GM12865 (cell line): Measurements from ENCODE around the gene STX17.

Experiments used
- DNase-seq: peaks from one replicate; pipeline ENCODE4 v3.0.0; 2010; ENCODE audit warnings: low read depth
- H3K4me3 ChIP-seq: 2 replicates; pipeline ENCODE4 v1.5.1; 2011; ENCODE audit warnings: mild to moderate bottlenecking, low read depth, low read length, control low read depth
- CTCF ChIP-seq: IDR thresholded peaks from 2 replicates; pipeline ENCODE4 v1.5.1; 2011; ENCODE audit warnings: low read length, control low read depth, low read depth, inconsistent platforms; ENCODE audit not compliant: insufficient read depth; ENCODE audit errors: missing control alignments

The STX17 gene

GRCh38 chr9:99878651-99879050 is 27.8 kb upstream of the STX17 start:
- no peak for DNase-seq
- no peak for TF ChIP-seq CTCF
- H3K4me3 ChIP-seq, result no peak overlapping the region

DNA sequence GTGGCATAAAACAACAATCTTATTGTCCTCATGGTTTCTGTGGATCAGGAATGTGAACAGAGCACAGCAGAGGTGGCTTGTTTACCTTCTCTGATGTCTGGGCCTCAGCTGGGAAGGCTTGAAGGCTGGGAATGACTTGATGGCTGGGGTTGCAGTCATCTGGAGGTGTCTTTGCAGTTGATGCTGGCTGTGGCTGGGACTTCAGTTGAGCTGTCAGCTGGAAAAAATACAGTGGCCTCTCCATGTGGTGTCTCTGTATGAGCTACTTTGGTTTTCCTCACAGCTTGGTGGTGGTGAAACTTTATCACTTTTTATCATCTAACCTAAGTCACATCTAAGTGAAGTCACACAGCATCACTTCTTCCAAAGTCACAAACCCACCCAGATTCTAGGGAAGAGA is 24.7 kb upstream of the STX17 start:
- DNase-seq, result no peak
- H3K4me3 ChIP-seq, result no peak overlapping the region

DNA sequence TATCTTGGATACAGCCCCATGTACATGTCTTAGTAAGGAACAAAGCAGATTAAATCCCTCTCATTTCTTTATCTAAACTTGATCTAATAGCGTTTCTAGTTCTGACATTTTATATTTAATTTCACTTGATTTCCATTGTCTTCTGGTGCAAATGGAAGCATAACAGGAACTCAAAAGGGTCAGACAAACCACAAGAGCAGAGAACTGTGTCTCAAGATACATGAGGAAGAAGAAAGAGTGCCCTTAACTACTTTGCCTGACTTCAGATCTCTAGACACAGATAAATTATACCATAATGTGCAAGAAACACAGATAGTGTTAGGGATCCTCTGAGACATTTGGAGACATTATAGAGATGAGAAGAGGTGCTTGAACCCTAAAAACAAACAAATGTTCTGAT is 20.7 kb upstream of the STX17 start:
- no peak for TF ChIP-seq CTCF
- DNase-seq, result no peak
- no peak overlapping the region for H3K4me3 ChIP-seq

More for the DNA sequence above, 24.7 kb upstream of the STX17 start:
- no peak for TF ChIP-seq CTCF

GRCh38 chr9:99889120-99889519 is 17.3 kb upstream of the STX17 start:
- H3K4me3 ChIP-seq, result no peak overlapping the region
- peak; percentile 24 for DNase-seq
- peak; percentile 20 for TF ChIP-seq CTCF

DNA sequence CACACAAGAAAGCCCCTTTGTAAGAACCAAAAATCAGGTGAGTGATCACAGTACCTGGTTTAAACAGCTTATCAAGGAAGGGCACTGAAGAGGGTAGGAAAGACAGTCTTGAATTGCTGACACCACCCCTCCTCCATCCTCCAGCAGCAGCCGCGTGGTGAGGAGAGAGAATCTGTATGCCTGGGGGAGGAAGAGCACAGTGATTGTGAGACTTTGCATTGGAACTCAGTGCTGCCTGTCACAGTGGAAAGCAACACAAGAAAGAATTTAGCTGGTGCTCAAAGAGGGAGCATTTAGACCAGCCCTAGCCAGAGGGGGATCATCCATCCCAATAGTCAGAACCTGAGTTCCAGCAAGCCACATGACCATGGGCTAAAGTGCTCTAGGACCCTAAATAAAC is 11.6 kb upstream of the STX17 start:
- TF ChIP-seq CTCF, result no peak
- no peak for DNase-seq
- no peak overlapping the region for H3K4me3 ChIP-seq

DNA sequence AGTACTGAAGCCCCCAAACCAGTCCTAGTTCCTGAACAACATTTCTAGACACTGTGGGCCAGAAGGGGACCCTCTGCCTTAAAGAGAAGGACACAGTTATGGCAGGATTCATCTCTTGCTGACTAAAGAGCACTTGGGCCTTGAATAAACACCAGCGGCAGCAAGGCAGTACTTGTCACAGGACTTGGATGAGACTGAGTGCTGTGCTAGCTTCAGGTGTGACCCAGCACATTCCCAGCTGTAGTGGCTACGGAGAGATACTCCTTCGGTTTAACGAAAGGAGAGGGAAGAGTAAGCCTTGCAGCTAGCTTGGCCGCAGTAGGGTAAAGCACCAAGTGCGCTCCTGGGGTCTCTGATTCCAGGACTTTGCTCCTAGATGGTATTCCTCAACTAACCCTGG is 10.9 kb upstream of the STX17 start:
- TF ChIP-seq CTCF, result no peak
- H3K4me3 ChIP-seq, result no peak overlapping the region
- DNase-seq, result no peak

DNA sequence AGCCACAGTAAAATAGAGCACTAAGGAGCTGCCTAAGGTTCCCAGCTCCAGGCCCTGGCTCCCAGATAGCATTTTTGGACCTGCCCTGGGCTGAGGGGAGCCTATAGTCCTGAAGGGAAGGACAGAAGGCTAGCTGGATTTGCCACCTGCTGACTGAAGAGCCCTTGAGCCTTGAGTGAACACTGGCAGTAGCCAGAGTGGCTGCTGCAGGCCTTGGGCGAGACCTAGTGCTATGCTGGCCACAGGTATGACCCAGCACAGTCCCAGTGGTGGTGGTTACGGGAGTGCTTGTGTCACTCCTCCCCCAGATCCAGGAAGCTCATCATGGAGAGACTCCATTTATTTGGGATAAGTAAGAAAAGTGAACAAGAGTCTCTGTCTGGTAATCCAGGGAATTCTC is 10.3 kb upstream of the STX17 start:
- no peak for TF ChIP-seq CTCF
- DNase-seq, result no peak
- no peak overlapping the region for H3K4me3 ChIP-seq
